OCI-LY7 (cell line): ENCODE measurements around the gene HDGFL3. TPM values are rescaled to one million over a fixed set of nuclear protein-coding genes. Genes with fewer than 3 reads are reported as not detected.
"Not testable (repeated sequence)": the region's sequence is repeated elsewhere in the genome, so short reads cannot be mapped to it uniquely, and the experiment has no call there.

Source experiments
- BruUV-seq: library from RNA; stranded (reverse); fragments of 400-500 nt; replicated peaks from 2 replicates; lab custom pipeline; 2021; lab: Mats Ljungman, UMichigan
- CTCF ChIA-PET: fragments of 300-600 bp; sonication (Branson Sonifier 250); formaldehyde crosslinking; loops from one replicate; lab custom pipeline; 2022; ENCODE audit warnings: antibody characterized with exemption; ENCODE audit not compliant: unreplicated experiment; lab: Charles Lee
- POLR2A ChIA-PET: fragments of 300-600 bp; sonication (Branson Sonifier 250); formaldehyde crosslinking; loops from one replicate; lab custom pipeline; 2022; ENCODE audit warnings: antibody characterized with exemption; lab: Charles Lee
- DNase-seq: peaks from one replicate; pipeline ENCODE4 v3.0.0-alpha.2; 2015; ENCODE audit warnings: low spot score
- H2AFZ ChIP-seq: fragments of 200-600 bp; sonication (generic), shearing (Covaris generic); 2 replicates; pipeline ENCODE4 v1.6.1; 2014; ENCODE audit warnings: mild to moderate bottlenecking, antibody characterized with exemption, low read length, moderate library complexity
- H3K27ac ChIP-seq: fragments of 200-600 bp; sonication (generic); 2 replicates; pipeline ENCODE4 v1.5.1; 2014; ENCODE audit warnings: mixed run types, low read depth, mild to moderate bottlenecking, moderate library complexity, low read length, inconsistent platforms; ENCODE audit not compliant: poor library complexity, severe bottlenecking
- H3K36me3 ChIP-seq: fragments of 200-600 bp; sonication (generic); 2 replicates; pipeline ENCODE4 v1.6.1; 2014; ENCODE audit warnings: mild to moderate bottlenecking, antibody characterized with exemption, low read length, moderate library complexity, mixed read lengths; ENCODE audit not compliant: insufficient read depth
- H3K4me1 ChIP-seq: fragments of 200-600 bp; sonication (generic); 2 replicates; pipeline ENCODE4 v1.5.1; 2014; ENCODE audit warnings: mild to moderate bottlenecking, low read length; ENCODE audit not compliant: insufficient read depth, poor library complexity, severe bottlenecking
- H3K4me2 ChIP-seq: fragments of 200-600 bp; sonication (generic); 2 replicates; pipeline ENCODE4 v1.6.1; 2014; ENCODE audit warnings: mild to moderate bottlenecking, low read length
- H3K4me3 ChIP-seq: fragments of 200-600 bp; sonication (generic); 2 replicates; pipeline ENCODE4 v1.5.1; 2014; ENCODE audit warnings: mild to moderate bottlenecking, low read depth, low read length; ENCODE audit not compliant: poor library complexity, severe bottlenecking
- H3K79me2 ChIP-seq: fragments of 200-600 bp; sonication (generic); 2 replicates; pipeline ENCODE4 v1.6.1; 2016; ENCODE audit warnings: low read depth, mild to moderate bottlenecking, low read length, moderate library complexity, mixed read lengths; ENCODE audit not compliant: insufficient read depth
- H3K9me2 ChIP-seq: fragments of 200-600 bp; sonication (generic); 2 replicates; pipeline ENCODE4 v1.6.1; 2016; ENCODE audit warnings: mild to moderate bottlenecking, low read length, mixed read lengths; ENCODE audit not compliant: insufficient read depth
- H3K9me3 ChIP-seq: fragments of 200-600 bp; sonication (generic); 2 replicates; pipeline ENCODE4 v1.6.1; 2014; ENCODE audit warnings: mild to moderate bottlenecking, mixed run types, low read length, mixed read lengths
- H4K20me1 ChIP-seq: fragments of 200-600 bp; sonication (generic); 2 replicates; pipeline ENCODE4 v1.6.1; 2014; ENCODE audit warnings: mild to moderate bottlenecking, antibody characterized with exemption, low read length, moderate library complexity, mixed read lengths; ENCODE audit not compliant: insufficient read depth
- EZH2phosphoT487 ChIP-seq: fragments of 200-600 bp; sonication (generic); IDR thresholded peaks from 2 replicates; pipeline ENCODE4 v1.6.1; 2018; ENCODE audit warnings: low read depth, borderline replicate concordance, mild to moderate bottlenecking, mixed run types, antibody characterized with exemption, low read length, moderate library complexity, mixed read lengths
- intact Hi-C: fragments of 100-400 bp; cut with micrococcal nuclease; formaldehyde crosslinking; loops from one replicate; pipeline ENCODE4 v1.10.0; 2022; ENCODE audit not compliant: unreplicated experiment
- total RNA-seq, 2 experiments: library from RNA; depleted of rRNA in 1 of 2; stranded (reverse); fragments of >200 nt in 1 of 2; shearing (Covaris generic) in 1 of 2; gene quantifications; 2 replicates each; pipeline ENCODE4 v1.2.3, GENCODE V29; 2014 to 2022
- TF ChIP-seq, protein P1 (sequence below): fragments of 200-600 bp; sonication (generic); conservative IDR thresholded peaks from 2 replicates; pipeline ENCODE4 v1.5.1; 2014; ENCODE audit warnings: mild to moderate bottlenecking, antibody characterized with exemption, low read length, moderate library complexity, mixed read lengths

Gene HDGFL3
- total RNA-seq, 2 experiments from 2014 or later = 29.3 to 74.4 TPM

DNA sequence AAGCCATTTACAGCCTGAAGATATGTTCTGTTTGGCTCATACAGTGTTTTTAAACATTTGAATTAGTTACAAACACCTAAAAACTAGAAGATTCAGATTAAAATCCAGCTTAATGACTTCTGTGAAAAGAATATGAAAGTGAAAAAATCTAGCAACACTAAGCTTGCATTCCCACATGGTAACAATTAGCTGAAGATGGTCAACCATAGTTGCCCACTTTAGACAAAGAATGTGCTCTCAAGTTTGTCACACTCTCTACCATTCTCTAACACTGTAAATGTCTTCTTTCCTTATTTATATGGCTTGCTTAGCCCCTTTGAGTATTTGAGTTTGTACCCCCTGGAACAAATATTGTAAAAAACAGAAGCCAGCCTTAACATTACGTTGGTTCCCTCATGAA, 32.7 kb downstream of the HDGFL3 start:
- Histone ChIP-seq H3K27ac (no peak overlapping the region), H3K79me2 (no peaks in the 10 kb centered on the region; the same call in 1 of the 2 replicates), H3K4me1 (no peaks in the 10 kb centered on the region), H3K9me2 (no peaks in the 10 kb centered on the region), H3K4me2 (no peak overlapping the region), H3K36me3 (no peaks in the 10 kb centered on the region), H4K20me1 (no peaks in the 10 kb centered on the region), H3K4me3 (no peak overlapping the region), H2AFZ (no peak overlapping the region), H3K9me3 (no peaks in the 10 kb centered on the region)
- no TSS peak for BruUV-seq
- intact Hi-C loops = no loop called here
- DNase-seq = no peak
- TF ChIP-seq EZH2phosphoT487 = no peak
- ChIA-PET CTCF (no interaction called here), POLR2A (interaction anchor here (0.7 to 2.5 kb wide), 4 partner anchors 11 to 51 kb away, joined by 3 to 8 read pairs (median 3); no protein-coding TSS in a partner anchor)

DNA sequence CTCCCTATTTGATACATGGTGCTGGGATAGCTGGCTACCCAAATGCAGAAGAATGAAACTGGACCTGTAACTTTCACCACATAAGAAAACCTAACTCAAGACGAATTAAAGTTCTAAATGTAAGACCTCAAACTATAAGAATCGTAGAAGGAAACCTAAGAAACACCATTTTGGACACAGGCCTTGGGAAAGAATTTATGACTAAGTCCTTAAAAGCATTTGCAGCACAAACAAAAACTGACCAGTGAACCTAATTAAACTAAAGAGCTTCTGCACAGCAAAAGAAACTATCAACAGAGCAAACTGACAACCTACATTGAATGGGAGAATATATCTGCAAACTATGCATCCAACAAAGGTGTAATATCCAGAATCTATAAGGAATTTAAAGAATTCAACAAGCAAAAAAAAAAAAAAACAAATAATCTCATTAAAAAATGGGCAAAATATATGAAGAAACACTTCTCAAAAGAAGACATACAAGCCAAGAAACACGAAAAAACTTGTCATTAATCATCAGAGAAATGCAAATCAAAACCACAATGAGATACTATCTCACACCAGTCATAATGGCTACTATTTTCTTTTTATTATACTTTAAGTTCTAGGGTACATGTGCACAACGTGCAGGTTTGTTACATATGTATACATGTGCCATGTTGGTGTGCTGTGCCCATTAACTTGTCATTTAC, 37.0 kb downstream of the HDGFL3 start:
- no peak overlapping the region for H3K27ac ChIP-seq
- CTCF ChIA-PET = no interaction called here
- H3K9me2 ChIP-seq = no peaks in the 10 kb centered on the region
- no peak for DNase-seq
- no peaks in the 10 kb centered on the region for H3K36me3 ChIP-seq
- TF ChIP-seq, protein P1, sequence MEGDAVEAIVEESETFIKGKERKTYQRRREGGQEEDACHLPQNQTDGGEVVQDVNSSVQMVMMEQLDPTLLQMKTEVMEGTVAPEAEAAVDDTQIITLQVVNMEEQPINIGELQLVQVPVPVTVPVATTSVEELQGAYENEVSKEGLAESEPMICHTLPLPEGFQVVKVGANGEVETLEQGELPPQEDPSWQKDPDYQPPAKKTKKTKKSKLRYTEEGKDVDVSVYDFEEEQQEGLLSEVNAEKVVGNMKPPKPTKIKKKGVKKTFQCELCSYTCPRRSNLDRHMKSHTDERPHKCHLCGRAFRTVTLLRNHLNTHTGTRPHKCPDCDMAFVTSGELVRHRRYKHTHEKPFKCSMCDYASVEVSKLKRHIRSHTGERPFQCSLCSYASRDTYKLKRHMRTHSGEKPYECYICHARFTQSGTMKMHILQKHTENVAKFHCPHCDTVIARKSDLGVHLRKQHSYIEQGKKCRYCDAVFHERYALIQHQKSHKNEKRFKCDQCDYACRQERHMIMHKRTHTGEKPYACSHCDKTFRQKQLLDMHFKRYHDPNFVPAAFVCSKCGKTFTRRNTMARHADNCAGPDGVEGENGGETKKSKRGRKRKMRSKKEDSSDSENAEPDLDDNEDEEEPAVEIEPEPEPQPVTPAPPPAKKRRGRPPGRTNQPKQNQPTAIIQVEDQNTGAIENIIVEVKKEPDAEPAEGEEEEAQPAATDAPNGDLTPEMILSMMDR = no peak
- no peak for TF ChIP-seq EZH2phosphoT487
- no TSS peak for BruUV-seq
- H3K4me2 ChIP-seq = no peak overlapping the region
- H4K20me1 ChIP-seq = no peaks in the 10 kb centered on the region
- POLR2A ChIA-PET = no interaction called here
- no peak overlapping the region for H2AFZ ChIP-seq
- H3K9me3 ChIP-seq = no peaks in the 10 kb centered on the region
- peaks cover 10% of the 10 kb centered on the region; the same call in 1 of the 2 replicates for H3K79me2 ChIP-seq
- no peaks in the 10 kb centered on the region for H3K4me1 ChIP-seq
- no peak overlapping the region for H3K4me3 ChIP-seq
- intact Hi-C loops = no loop called here

DNA sequence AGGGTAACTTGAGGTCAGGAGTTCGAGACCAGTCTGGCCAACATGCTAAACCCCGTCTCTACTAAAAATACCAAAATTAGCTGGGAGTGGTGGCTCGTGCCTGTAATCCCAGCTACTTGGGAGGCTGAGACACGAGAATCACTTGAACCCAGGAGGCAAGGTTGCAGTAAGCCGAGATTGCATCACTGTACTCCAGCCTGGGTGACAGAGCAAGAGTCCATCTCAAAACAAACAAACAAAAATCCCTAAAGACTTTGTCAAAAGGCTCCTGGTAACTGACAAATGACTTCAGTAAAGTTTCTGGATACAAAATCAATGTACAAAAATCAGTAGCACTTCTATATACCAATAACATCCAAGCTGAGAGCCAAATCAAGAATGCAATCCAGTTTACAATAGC, 38.0 kb downstream of the HDGFL3 start:
- DNase-seq, H3K36me3 ChIP-seq, H2AFZ ChIP-seq, H3K4me2 ChIP-seq, H3K79me2 ChIP-seq, H3K9me3 ChIP-seq, H3K4me3 ChIP-seq, intact Hi-C loops, H4K20me1 ChIP-seq, H3K9me2 ChIP-seq, CTCF ChIA-PET, H3K4me1 ChIP-seq, H3K27ac ChIP-seq, POLR2A ChIA-PET, BruUV-seq: not testable (repeated sequence)
